SK-N-SH (cell line): ENCODE measurements around the gene LOXHD1. TPM values are rescaled to one million over a fixed set of nuclear protein-coding genes. Genes with fewer than 3 reads are reported as not detected.

Experiments
- CTCF ChIA-PET: fragments of 300-600, 350-600 bp; formaldehyde crosslinking; extraction: SDS; loops from one replicate; lab custom pipeline; 2021; lab: Yijun Ruan, JAX
- POLR2A ChIA-PET: fragments of 350-600 bp; sonication (Branson Sonifier 250); formaldehyde crosslinking; extraction: SDS; loops from one replicate; lab custom pipeline; 2020; ENCODE audit warnings: antibody characterized with exemption, inconsistent platforms; lab: Yijun Ruan, JAX
- DNase-seq: peaks from one replicate; pipeline ENCODE4 v3.0.0; 2012
- H2AFZ ChIP-seq: fragments of 200-600 bp; sonication (generic); 2 replicates; pipeline ENCODE4 v1.8.1; 2016; ENCODE audit warnings: antibody characterized with exemption, mild to moderate bottlenecking, low read depth
- H3F3A ChIP-seq: fragments of 200-600 bp; sonication (generic); replicated peaks from 2 replicates; pipeline ENCODE3; 2016; ENCODE audit warnings: antibody characterized with exemption, mild to moderate bottlenecking; ENCODE audit not compliant: insufficient read depth
- H3K27ac ChIP-seq, 2 experiments: fragments of 200-500 bp in 1 of 2; fragments of 200-600 bp in 1 of 2; sonication (Bioruptor generic) in 1 of 2; sonication (generic), shearing (Covaris generic) in 1 of 2; 2 replicates each; pipeline versions ENCODE4 v1.5.1 to v1.6.1; 2014 to 2016; ENCODE audit warnings: low read depth in 2 of 2, inconsistent platforms in 1 of 2, low read length in 1 of 2, mild to moderate bottlenecking in 1 of 2, mixed read lengths in 1 of 2
- H3K27me3 ChIP-seq: fragments of 200-600 bp; sonication (generic), shearing (Covaris generic); 2 replicates; pipeline ENCODE4 v1.6.1; 2016; ENCODE audit warnings: mixed run types; ENCODE audit not compliant: insufficient read depth
- H3K36me3 ChIP-seq, 2 experiments: fragments of 200-500 bp in 1 of 2; fragments of 200-600 bp in 1 of 2; sonication (Bioruptor generic) in 1 of 2; sonication (generic) in 1 of 2; replicated peaks in 1 of 2; 2 replicates each; pipeline versions ENCODE3 to v1.5.1; 2014 to 2016; ENCODE audit warnings: low read length in 1 of 2, mild to moderate bottlenecking in 1 of 2; ENCODE audit not compliant: insufficient read depth in 2 of 2, control insufficient read depth in 1 of 2
- H3K4me1 ChIP-seq, 2 experiments: fragments of 200-500 bp in 1 of 2; fragments of 200-600 bp in 1 of 2; sonication (Bioruptor generic) in 1 of 2; sonication (generic), shearing (Covaris generic) in 1 of 2; 2 replicates each; pipeline versions ENCODE4 v1.5.1 to v1.6.1; 2014 to 2016; ENCODE audit warnings: low read depth in 1 of 2, low read length in 1 of 2, mixed run types in 1 of 2; ENCODE audit not compliant: insufficient read depth in 2 of 2, control insufficient read depth in 1 of 2
- H3K4me2 ChIP-seq: fragments of 200-600 bp; sonication (generic), shearing (Covaris generic); 2 replicates; pipeline ENCODE4 v1.6.1; 2017; ENCODE audit warnings: mixed run types
- H3K4me3 ChIP-seq, 2 experiments: fragments of 200-500 bp in 1 of 2; fragments of 200-600 bp in 1 of 2; sonication (Bioruptor generic) in 1 of 2; sonication (generic), shearing (Covaris generic) in 1 of 2; 2 replicates each; pipeline versions ENCODE4 v1.5.1 to v1.8.1; 2014 to 2016; ENCODE audit warnings: low read depth in 2 of 2, inconsistent platforms in 1 of 2, low read length in 1 of 2, mild to moderate bottlenecking in 1 of 2, mixed read lengths in 1 of 2, moderate library complexity in 1 of 2
- H3K79me2 ChIP-seq: fragments of 200-600 bp; sonication (generic); 2 replicates; pipeline ENCODE4 v1.8.1; 2017; ENCODE audit warnings: mild to moderate bottlenecking; ENCODE audit not compliant: insufficient read depth
- H3K9ac ChIP-seq: fragments of 200-600 bp; sonication (generic); 2 replicates; pipeline ENCODE4 v1.6.1; 2017; ENCODE audit warnings: mixed run types
- H3K9me2 ChIP-seq: fragments of 200-600 bp; sonication (generic); 2 replicates; pipeline ENCODE4 v1.6.1; 2017; ENCODE audit warnings: mixed run types
- H3K9me3 ChIP-seq: fragments of 200-600 bp; sonication (generic); 2 replicates; pipeline ENCODE4 v1.6.1; 2017; ENCODE audit warnings: mixed run types, mild to moderate bottlenecking, moderate library complexity
- H4K20me1 ChIP-seq: fragments of 200-600 bp; sonication (generic); 2 replicates; pipeline ENCODE4 v1.6.1; 2017; ENCODE audit warnings: mild to moderate bottlenecking, mixed run types; ENCODE audit not compliant: insufficient read depth
- EZH2phosphoT487 ChIP-seq: fragments of 200-600 bp; sonication (generic); IDR thresholded peaks from 2 replicates; pipeline ENCODE4 v1.6.1; 2017; ENCODE audit warnings: low read depth, mixed run types, mild to moderate bottlenecking, antibody characterized with exemption, moderate library complexity, borderline replicate concordance
- FOSL2 ChIP-seq: IDR thresholded peaks from 2 replicates; pipeline ENCODE4 v1.4.0; 2012; ENCODE audit warnings: low read depth, mild to moderate bottlenecking, moderate library complexity, borderline replicate concordance
- FOXJ3 ChIP-seq: sonication (generic); formaldehyde crosslinking; IDR thresholded peaks from 2 replicates; pipeline ENCODE4 v1.5.1; 2020; ENCODE audit warnings: mild to moderate bottlenecking, missing genetic modification reagents
- FOXM1 ChIP-seq: IDR thresholded peaks from 2 replicates; pipeline ENCODE4 v1.4.0; 2012; ENCODE audit warnings: low read depth, mild to moderate bottlenecking
- GABPA ChIP-seq: IDR thresholded peaks from 2 replicates; pipeline ENCODE4 v1.4.0; 2012; ENCODE audit warnings: low read depth, mild to moderate bottlenecking
- JUND ChIP-seq: IDR thresholded peaks from 2 replicates; pipeline ENCODE4 v1.4.0; 2012
- MEF2A ChIP-seq: IDR thresholded peaks from 2 replicates; pipeline ENCODE4 v1.4.0; 2012; ENCODE audit warnings: low read depth, borderline replicate concordance
- NFIC ChIP-seq: IDR thresholded peaks from 2 replicates; pipeline ENCODE4 v1.4.0; 2012; ENCODE audit warnings: borderline replicate concordance
- NRF1 ChIP-seq: IDR thresholded peaks from 2 replicates; pipeline ENCODE4 v1.6.1; 2012; ENCODE audit warnings: low read depth, mild to moderate bottlenecking, low read length
- POLR2AphosphoS5 ChIP-seq: IDR thresholded peaks from 2 replicates; pipeline ENCODE4 v1.6.1; 2012; ENCODE audit warnings: low read depth, low read length
- RAD21 ChIP-seq: IDR thresholded peaks from 2 replicates; pipeline ENCODE4 v1.6.1; 2012; ENCODE audit warnings: mild to moderate bottlenecking, low read length
- RXRA ChIP-seq: IDR thresholded peaks from 2 replicates; pipeline ENCODE4 v1.4.0; 2012; ENCODE audit warnings: low read depth, mild to moderate bottlenecking, borderline replicate concordance
- SIN3A ChIP-seq: IDR thresholded peaks from 2 replicates; pipeline ENCODE4 v1.6.1; 2012; ENCODE audit warnings: low read depth, mild to moderate bottlenecking, low read length, moderate library complexity, borderline replicate concordance
- SMC3 ChIP-seq: IDR thresholded peaks from 2 replicates; pipeline ENCODE4 v1.6.1; 2012; ENCODE audit warnings: low read depth, low read length, improper control_type of control experiment
- YY1 ChIP-seq: IDR thresholded peaks from 2 replicates; pipeline ENCODE4 v1.4.0; 2012; ENCODE audit warnings: low read depth, mild to moderate bottlenecking
- ZBTB33 ChIP-seq: IDR thresholded peaks from 2 replicates; pipeline ENCODE4 v1.4.0; 2012; ENCODE audit warnings: low read depth, borderline replicate concordance
- WGBS: methylation state at CpG from one replicate; pipeline ENCODE4 v1.1.6; 2017; ENCODE audit warnings: low lambda C conversion rate; 5-methylcytosine and 5-hydroxymethylcytosine counted together
- polyA plus RNA-seq, 3 experiments: library from polyadenylated mRNA; depleted of rRNA; stranded (reverse); fragments of >200 nt; gene quantifications; 2 replicates each; pipeline ENCODE4 v1.2.3, GENCODE V29; 2012
- TF ChIP-seq, protein P1 (sequence below): IDR thresholded peaks from 2 replicates; pipeline ENCODE4 v1.4.0; 2012; ENCODE audit warnings: low read depth, borderline replicate concordance
- TF ChIP-seq, protein P2 (sequence below): IDR thresholded peaks from 2 replicates; pipeline ENCODE4 v1.6.1; 2012; ENCODE audit warnings: mild to moderate bottlenecking, low read depth, low read length, moderate library complexity
- TF ChIP-seq, protein P3 (sequence below): IDR thresholded peaks from 2 replicates; pipeline ENCODE4 v1.4.0; 2012; ENCODE audit warnings: low read depth

Gene LOXHD1
- polyA plus RNA-seq, 1 of the 3 experiments (the other 2 are of a cell fraction) = not detected

DNA sequence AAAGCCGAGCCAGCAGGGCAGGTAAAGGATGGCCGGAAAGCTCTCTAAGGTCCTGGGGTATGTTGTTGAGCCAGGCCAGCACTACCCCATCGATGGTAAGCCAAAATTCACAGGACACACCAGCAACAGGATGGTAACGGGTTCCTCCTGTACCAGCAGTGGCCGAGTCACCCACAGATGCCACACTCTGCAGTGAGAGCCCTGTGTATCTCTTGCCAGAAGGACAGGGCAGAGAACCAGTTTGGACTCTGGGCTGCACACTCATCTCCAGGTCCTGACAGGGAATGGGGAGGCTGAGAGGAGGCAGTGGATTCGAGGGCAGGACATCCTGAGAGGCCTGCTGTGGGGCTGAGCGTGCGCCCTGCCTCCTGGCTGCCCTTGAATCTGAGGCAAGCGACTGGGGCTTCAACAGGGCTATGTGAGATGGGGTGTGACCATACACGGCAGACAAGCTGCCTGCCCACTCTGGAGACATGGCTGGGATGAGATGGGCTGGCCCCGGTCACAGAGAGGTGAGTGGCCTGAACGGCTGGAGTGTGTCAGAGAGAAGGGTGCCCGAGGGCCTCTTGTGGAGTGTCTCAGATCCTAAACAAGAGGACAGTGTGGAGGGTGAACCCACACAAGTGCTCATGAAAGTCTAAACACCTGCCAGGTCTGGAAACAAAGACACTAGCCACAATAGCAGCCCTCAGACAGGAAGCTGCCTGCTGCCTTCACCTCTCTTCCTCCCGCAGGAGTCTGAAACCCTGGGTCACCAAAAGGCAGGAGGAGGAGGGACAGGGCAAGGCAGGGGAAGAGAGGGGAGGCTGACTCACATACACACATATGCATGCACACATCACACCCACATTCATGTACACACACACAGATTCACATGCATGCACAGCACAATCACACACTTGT lies 182.3 kb downstream of the LOXHD1 start:
- POLR2A ChIA-PET = interaction anchor here (0.9 kb wide), 1 partner anchor 139 kb away, joined by 3 read pairs; no protein-coding TSS in a partner anchor

GRCh38 chr18:46471809-46472498 lies 185.1 kb downstream of the LOXHD1 start:
- no peaks in the 10 kb centered on the region for H3F3A ChIP-seq
- CTCF ChIA-PET = interaction anchor here (1.3 to 3.8 kb wide), 4 partner anchors 10 to 190 kb away, joined by 3 to 19 read pairs (median 5); no protein-coding TSS in a partner anchor
- H3K79me2 ChIP-seq = no peaks in the 10 kb centered on the region
- no peak overlapping the region for H3K4me2 ChIP-seq
- H3K27ac ChIP-seq = no peak overlapping the region
- H3K27me3 ChIP-seq = no peaks in the 10 kb centered on the region; the same call in 1 of the 2 replicates
- H3K4me1 ChIP-seq = peaks cover 0 to 26% of the 10 kb centered on the region in 2 experiments; a peak in 1 of 4 replicates
- H3K36me3 ChIP-seq = no peaks in the 10 kb centered on the region
- no peak overlapping the region for H2AFZ ChIP-seq
- DNase-seq = no peak
- 32% methylated on average over 3 of the region's 3 CpGs for WGBS
- POLR2A ChIA-PET = no interaction called here
- no peaks in the 10 kb centered on the region for H3K9me3 ChIP-seq
- no peak overlapping the region for H3K4me3 ChIP-seq
- H3K9me2 ChIP-seq = no peaks in the 10 kb centered on the region
- H3K9ac ChIP-seq = no peak overlapping the region
- H4K20me1 ChIP-seq = no peaks in the 10 kb centered on the region
- no peak for TF ChIP-seq GABPA
- TF ChIP-seq, protein P1, sequence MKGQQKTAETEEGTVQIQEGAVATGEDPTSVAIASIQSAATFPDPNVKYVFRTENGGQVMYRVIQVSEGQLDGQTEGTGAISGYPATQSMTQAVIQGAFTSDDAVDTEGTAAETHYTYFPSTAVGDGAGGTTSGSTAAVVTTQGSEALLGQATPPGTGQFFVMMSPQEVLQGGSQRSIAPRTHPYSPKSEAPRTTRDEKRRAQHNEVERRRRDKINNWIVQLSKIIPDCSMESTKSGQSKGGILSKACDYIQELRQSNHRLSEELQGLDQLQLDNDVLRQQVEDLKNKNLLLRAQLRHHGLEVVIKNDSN = no peak
- no peak for TF ChIP-seq JUND
- TF ChIP-seq NFIC = no peak
- TF ChIP-seq FOXM1 = no peak
- TF ChIP-seq POLR2AphosphoS5 = no peak
- TF ChIP-seq RXRA = no peak
- no peak for TF ChIP-seq ZBTB33
- TF ChIP-seq, protein P2, sequence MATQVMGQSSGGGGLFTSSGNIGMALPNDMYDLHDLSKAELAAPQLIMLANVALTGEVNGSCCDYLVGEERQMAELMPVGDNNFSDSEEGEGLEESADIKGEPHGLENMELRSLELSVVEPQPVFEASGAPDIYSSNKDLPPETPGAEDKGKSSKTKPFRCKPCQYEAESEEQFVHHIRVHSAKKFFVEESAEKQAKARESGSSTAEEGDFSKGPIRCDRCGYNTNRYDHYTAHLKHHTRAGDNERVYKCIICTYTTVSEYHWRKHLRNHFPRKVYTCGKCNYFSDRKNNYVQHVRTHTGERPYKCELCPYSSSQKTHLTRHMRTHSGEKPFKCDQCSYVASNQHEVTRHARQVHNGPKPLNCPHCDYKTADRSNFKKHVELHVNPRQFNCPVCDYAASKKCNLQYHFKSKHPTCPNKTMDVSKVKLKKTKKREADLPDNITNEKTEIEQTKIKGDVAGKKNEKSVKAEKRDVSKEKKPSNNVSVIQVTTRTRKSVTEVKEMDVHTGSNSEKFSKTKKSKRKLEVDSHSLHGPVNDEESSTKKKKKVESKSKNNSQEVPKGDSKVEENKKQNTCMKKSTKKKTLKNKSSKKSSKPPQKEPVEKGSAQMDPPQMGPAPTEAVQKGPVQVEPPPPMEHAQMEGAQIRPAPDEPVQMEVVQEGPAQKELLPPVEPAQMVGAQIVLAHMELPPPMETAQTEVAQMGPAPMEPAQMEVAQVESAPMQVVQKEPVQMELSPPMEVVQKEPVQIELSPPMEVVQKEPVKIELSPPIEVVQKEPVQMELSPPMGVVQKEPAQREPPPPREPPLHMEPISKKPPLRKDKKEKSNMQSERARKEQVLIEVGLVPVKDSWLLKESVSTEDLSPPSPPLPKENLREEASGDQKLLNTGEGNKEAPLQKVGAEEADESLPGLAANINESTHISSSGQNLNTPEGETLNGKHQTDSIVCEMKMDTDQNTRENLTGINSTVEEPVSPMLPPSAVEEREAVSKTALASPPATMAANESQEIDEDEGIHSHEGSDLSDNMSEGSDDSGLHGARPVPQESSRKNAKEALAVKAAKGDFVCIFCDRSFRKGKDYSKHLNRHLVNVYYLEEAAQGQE = no peak
- TF ChIP-seq NRF1 = no peak
- no peak for TF ChIP-seq YY1
- TF ChIP-seq MEF2A = no peak
- TF ChIP-seq FOSL2 = no peak
- TF ChIP-seq SIN3A = no peak
- TF ChIP-seq FOXJ3 (CRISPR knock-in tag) = no peak

More for the DNA sequence above, 182.3 kb downstream of the LOXHD1 start:
- no peaks in the 10 kb centered on the region for H3K79me2 ChIP-seq
- H4K20me1 ChIP-seq = no peaks in the 10 kb centered on the region
- WGBS = 41% methylated on average over 8 of the region's 14 CpGs
- TF ChIP-seq SMC3 (0 out of 2 replicates have a peak, but pooled peaks have one; percentile 9), RAD21 (peak; percentile 34), YY1 (no peak), EZH2phosphoT487 (no peak), MEF2A (no peak)
- TF ChIP-seq, protein P3, sequence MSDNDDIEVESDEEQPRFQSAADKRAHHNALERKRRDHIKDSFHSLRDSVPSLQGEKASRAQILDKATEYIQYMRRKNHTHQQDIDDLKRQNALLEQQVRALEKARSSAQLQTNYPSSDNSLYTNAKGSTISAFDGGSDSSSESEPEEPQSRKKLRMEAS = no peak
- TF ChIP-seq, all 33 proteins: peak for 2
- H3K36me3 ChIP-seq = no peaks in the 10 kb centered on the region
- CTCF ChIA-PET = interaction anchor here (0.6 to 3.8 kb wide), 5 partner anchors 10 to 370 kb away, joined by 3 to 19 read pairs (median 3); no protein-coding TSS in a partner anchor
- no peak overlapping the region for H3K4me2 ChIP-seq
- H3K9me3 ChIP-seq = no peaks in the 10 kb centered on the region
- no peaks in the 10 kb centered on the region for H3F3A ChIP-seq
- DNase-seq = peak; percentile 59
- H3K9ac ChIP-seq = no peak overlapping the region
- no peaks in the 10 kb centered on the region for H3K9me2 ChIP-seq
- no peak overlapping the region for H2AFZ ChIP-seq
- H3K27ac ChIP-seq = no peak overlapping the region
- no peak overlapping the region for H3K4me3 ChIP-seq
- H3K27me3 ChIP-seq = no peaks in the 10 kb centered on the region; the same call in 1 of the 2 replicates
- peaks cover 0 to 17% of the 10 kb centered on the region in 2 experiments; a peak in 1 of 4 replicates for H3K4me1 ChIP-seq
